Pancreas (tissue), 10 donors: ENCODE data around the gene CYSTM1. TPM values are rescaled to one million over a fixed set of nuclear protein-coding genes. Genes with fewer than 3 reads are reported as not detected.

ENCODE experiments used
- ATAC-seq, 4 donors: fragments of 200-7000 bp; cut with Tn5 transposase; one replicate each; pipeline versions ENCODE4 v1.8.0 to v1.9.1; 2020; ENCODE audit warnings: mild to moderate bottlenecking in 4 of 4, moderate library complexity in 4 of 4
- DNase-seq, 6 donors: peaks; one replicate each; pipeline ENCODE4 v3.0.0-alpha.2; 2020
- FAIRE-seq: peaks from 2 replicates; lab custom pipeline; 2012; peaks lifted over from hg19 to GRCh38; lab: Jason Lieb, UNC
- H3K27ac ChIP-seq, 4 donors: fragments of 200-600 bp; sonication (generic); 1 replicate in 3 of 4; 2 replicates in 1 of 4; pipeline versions ENCODE4 v1.5.0 to v1.8.0; 2020
- H3K27me3 ChIP-seq, 4 donors: fragments of 200-600 bp; one replicate each; pipeline ENCODE4 v1.8.0; 2021
- H3K36me3 ChIP-seq, 3 donors: fragments of 200-600 bp; sonication (generic) in 1 of 3; one replicate each; pipeline versions ENCODE4 v1.5.0 to v1.8.0; 2020 to 2021
- H3K4me1 ChIP-seq, 3 donors: fragments of 200-600 bp; one replicate each; pipeline ENCODE4 v1.8.0; 2021
- H3K4me3 ChIP-seq, 4 donors: fragments of 200-600 bp; sonication (generic) in 2 of 4; one replicate each; pipeline versions ENCODE4 v1.5.0 to v1.8.0; 2020 to 2021
- H3K9me3 ChIP-seq, 4 donors: fragments of 200-600 bp; one replicate each; pipeline ENCODE4 v1.8.0; 2021
- WGBS, 2 donors: extraction: QIAGEN DNeasy Blood & Tissue Kit; methylation state at CpG; one replicate each; pipeline ENCODE4 v1.1.7; 2013; 5-methylcytosine and 5-hydroxymethylcytosine counted together
- intact Hi-C, 3 donors: fragments of 100-400 bp; cut with DNase I; formaldehyde crosslinking; loops; one replicate each; pipeline versions ENCODE4 v1.11.1 to v1.14.2; 2022
- polyA plus RNA-seq, 2 donors: library from polyadenylated mRNA; stranded (reverse); fragments of 200-250 nt; gene quantifications; one replicate each; pipeline ENCODE4 v1.2.3, GENCODE V29; 2013
- total RNA-seq, 6 donors: library from RNA; stranded (reverse); fragmentation: NEBNext Ultra II Directional in 4 of 6; extraction: Animal tissue kit (Norgen Biotek cat#: 25700) in 4 of 6; gene quantifications; one replicate each; pipeline versions ENCODE4 v1.2.1 to v1.2.4, GENCODE V29; 2021 to 2023
- TF ChIP-seq, protein P1 (sequence below), 4 donors: fragments of 200-600 bp; sonication (generic) in 3 of 4; IDR thresholded peaks; one replicate each; pipeline versions ENCODE4 v1.5.0 to v1.8.0; 2021; ENCODE audit warnings: antibody characterized with exemption in 4 of 4
- donor health status: healthy with polysubstance abuse.
- donor health status: DM: no; HTN: no; CAD: no; lungs with moderate emphysema.
- donor health status: DM: no; HTN: no; CAD: no.
- donor health status: control.
- donor health status: control.
- donor health status: Bipolar disorder and iron deficiency.
- donor health status: DM: yes; HTN: yes; CAD: no.
- donor health status: DM: no; HTN: no; CAD: no.
- donor health status: DM: no; HTN: no; CAD: no.
- donor health status: DM: yes; HTN: yes; CAD: no.

Gene CYSTM1
- total and polyA plus RNA-seq, 8 donors: 30.2 to 185 (median 52.8) TPM

GRCh38 chr5:140266471-140267200 is 91.6 kb downstream of the CYSTM1 start:
- Histone ChIP-seq H3K4me1 (peaks cover 18 to 32% (median 30%) of the 10 kb centered on the region in 3 donors), H3K27ac (no peak overlapping the region), H3K27me3 (no peaks in the 10 kb centered on the region), H3K36me3 (no peaks in the 10 kb centered on the region), H3K4me3 (no peak overlapping the region), H3K9me3 (no peaks in the 10 kb centered on the region)
- ATAC-seq (peak; percentile 21 to 59 (median 46)), DNase-seq (no peak), FAIRE-seq (no peak)
- 23 to 25% methylated on average over 6 of the region's 6 CpGs for WGBS, 2 donors
- intact Hi-C loops: no loop called here
- TF ChIP-seq, protein P1, sequence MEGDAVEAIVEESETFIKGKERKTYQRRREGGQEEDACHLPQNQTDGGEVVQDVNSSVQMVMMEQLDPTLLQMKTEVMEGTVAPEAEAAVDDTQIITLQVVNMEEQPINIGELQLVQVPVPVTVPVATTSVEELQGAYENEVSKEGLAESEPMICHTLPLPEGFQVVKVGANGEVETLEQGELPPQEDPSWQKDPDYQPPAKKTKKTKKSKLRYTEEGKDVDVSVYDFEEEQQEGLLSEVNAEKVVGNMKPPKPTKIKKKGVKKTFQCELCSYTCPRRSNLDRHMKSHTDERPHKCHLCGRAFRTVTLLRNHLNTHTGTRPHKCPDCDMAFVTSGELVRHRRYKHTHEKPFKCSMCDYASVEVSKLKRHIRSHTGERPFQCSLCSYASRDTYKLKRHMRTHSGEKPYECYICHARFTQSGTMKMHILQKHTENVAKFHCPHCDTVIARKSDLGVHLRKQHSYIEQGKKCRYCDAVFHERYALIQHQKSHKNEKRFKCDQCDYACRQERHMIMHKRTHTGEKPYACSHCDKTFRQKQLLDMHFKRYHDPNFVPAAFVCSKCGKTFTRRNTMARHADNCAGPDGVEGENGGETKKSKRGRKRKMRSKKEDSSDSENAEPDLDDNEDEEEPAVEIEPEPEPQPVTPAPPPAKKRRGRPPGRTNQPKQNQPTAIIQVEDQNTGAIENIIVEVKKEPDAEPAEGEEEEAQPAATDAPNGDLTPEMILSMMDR (IDR thresholded peaks at IDR 0.05): no peak

DNA sequence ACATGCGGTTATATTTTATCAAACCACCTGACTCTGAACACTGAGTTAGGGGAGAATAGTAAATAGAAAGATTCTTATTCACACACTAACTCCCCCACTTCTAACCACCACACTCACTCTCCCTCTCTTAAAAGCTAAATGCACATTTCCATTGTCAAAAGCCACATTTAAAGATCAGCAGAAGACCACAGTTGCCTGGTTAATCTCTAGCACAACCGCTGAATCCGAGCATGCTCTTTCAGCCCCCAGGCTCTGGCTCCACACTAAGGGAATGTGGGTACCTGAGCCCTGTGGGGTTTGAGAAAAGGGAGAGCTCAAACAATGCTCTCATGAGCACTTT is 92.2 kb downstream of the CYSTM1 start:
- TF ChIP-seq, protein P1 (IDR thresholded peaks at IDR 0.05): no peak
- DNase-seq: no peak
- no peaks in the 10 kb centered on the region for H3K27me3 ChIP-seq
- peak in 2 of 4 donors; percentile 15 to 27 for ATAC-seq
- no peaks in the 10 kb centered on the region for H3K9me3 ChIP-seq
- WGBS, 2 donors: 39 to 44% methylated on average over 3 of the region's 3 CpGs
- no peak for FAIRE-seq
- H3K36me3 ChIP-seq: no peaks in the 10 kb centered on the region
- no peak overlapping the region for H3K4me3 ChIP-seq
- H3K4me1 ChIP-seq: peaks cover 12 to 27% (median 25%) of the 10 kb centered on the region in 3 donors
- no peak overlapping the region for H3K27ac ChIP-seq
- intact Hi-C loops: no loop called here

- no peaks in the 10 kb centered on the region for H3K36me3 ChIP-seq
- intact Hi-C loops: no loop called here
- DNase-seq: no peak
- no peak overlapping the region for H3K4me3 ChIP-seq
- no peaks in the 10 kb centered on the region for H3K9me3 ChIP-seq
- 37% methylated on average over 9 of the region's 9 CpGs for WGBS, 2 donors
- TF ChIP-seq, protein P1 (IDR thresholded peaks at IDR 0.05): no peak
- no peak overlapping the region for H3K27ac ChIP-seq
- peak in 1 of 4 donors; percentile 12 for ATAC-seq
- no peaks in the 10 kb centered on the region for H3K27me3 ChIP-seq
- FAIRE-seq: no peak
- peaks cover 9 to 25% (median 25%) of the 10 kb centered on the region in 3 donors for H3K4me1 ChIP-seq
Measured at GRCh38 chr5:140267559-140268018, 92.6 kb downstream of the CYSTM1 start.

GRCh38 chr5:140270008-140270407 is 95.0 kb downstream of the CYSTM1 start:
- intact Hi-C loops: no loop called here
- peaks cover 9 to 25% (median 21%) of the 10 kb centered on the region in 3 donors for H3K4me1 ChIP-seq
- DNase-seq (no peak), ATAC-seq (no peak), FAIRE-seq (no peak)
- no peaks in the 10 kb centered on the region for H3K9me3 ChIP-seq
- no peak overlapping the region for H3K27ac ChIP-seq
- no peaks in the 10 kb centered on the region for H3K36me3 ChIP-seq
- no peaks in the 10 kb centered on the region for H3K27me3 ChIP-seq
- TF ChIP-seq, protein P1 (IDR thresholded peaks at IDR 0.05): no peak
- H3K4me3 ChIP-seq: no peak overlapping the region

- 80 to 85% methylated on average over 6 of the region's 6 CpGs for WGBS, 2 donors
- no peaks in the 10 kb centered on the region for H3K9me3 ChIP-seq
- no peak overlapping the region for H3K27ac ChIP-seq
- peak in 3 of 4 donors; percentile 31 to 80 (median 69) for ATAC-seq
- DNase-seq: peak in 1 of 6 donors; percentile 25
- no peak for FAIRE-seq
- TF ChIP-seq, protein P1 (IDR thresholded peaks at IDR 0.05): no peak
- H3K4me1 ChIP-seq: no peaks in the 10 kb centered on the region
- H3K4me3 ChIP-seq: no peak overlapping the region
- no peaks in the 10 kb centered on the region for H3K27me3 ChIP-seq
- no peaks in the 10 kb centered on the region for H3K36me3 ChIP-seq
- intact Hi-C loops: no loop called here
Measured at GRCh38 chr5:140273401-140273877, 98.5 kb downstream of the CYSTM1 start.
